Measurements from ENCODE around the gene PRKACB.

PRKACB gene

DNA sequence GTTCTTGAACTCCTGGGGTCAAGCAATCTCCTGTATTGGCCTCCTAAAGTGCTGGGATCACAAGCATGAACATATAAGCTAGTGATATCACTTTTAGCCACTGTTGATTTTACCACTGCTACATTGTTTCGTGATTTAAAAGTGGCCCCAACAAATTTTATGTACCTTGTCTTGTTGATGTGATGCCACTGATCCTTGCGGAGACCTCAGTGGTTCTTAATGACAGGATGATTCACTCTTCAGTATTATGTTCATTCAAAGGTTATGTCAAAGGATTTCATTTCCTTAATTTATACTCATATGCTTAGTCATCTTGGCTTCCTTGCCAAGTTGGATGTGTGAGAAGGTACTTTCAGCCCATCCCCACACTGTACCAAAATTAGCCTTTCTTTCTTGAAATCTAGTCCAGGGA lies 12.1 kb downstream of the PRKACB start:
- no peak for DNase-seq (ENCODE audit: low spot score)

DNA sequence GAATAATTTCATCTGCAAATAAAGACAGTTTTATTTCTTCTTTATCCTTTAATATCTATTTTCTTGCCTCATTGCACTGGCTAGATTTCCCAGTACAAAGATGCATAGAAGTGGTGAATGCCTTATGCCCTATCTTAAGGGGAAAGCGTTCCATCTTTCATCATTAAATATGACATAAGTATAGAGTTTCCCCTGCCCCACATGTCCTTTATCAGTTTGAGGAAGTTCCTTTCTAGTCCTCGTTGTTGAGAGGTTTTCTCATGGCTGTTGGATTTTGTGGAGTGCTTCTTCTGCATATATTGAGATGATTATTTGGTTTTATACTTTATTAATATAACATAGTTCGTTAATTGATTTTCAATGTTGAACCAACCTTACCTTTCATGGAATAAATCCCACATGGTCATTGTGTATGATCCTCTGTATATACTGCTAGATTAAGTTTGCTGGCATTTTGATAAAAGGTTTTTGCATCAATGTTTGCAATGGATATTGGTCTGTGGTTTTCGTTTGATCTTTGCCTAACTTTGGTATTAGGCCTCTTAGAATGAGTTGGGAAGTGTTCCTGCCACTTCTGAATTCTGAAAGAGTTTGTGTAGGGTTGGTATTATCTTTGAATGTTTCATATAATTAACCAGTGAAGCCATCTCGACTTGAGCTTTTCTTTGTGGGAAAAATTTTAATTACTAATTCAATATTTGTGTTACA lies 15.6 kb downstream of the PRKACB start:
- no peak for DNase-seq (ENCODE audit: low spot score)

DNA sequence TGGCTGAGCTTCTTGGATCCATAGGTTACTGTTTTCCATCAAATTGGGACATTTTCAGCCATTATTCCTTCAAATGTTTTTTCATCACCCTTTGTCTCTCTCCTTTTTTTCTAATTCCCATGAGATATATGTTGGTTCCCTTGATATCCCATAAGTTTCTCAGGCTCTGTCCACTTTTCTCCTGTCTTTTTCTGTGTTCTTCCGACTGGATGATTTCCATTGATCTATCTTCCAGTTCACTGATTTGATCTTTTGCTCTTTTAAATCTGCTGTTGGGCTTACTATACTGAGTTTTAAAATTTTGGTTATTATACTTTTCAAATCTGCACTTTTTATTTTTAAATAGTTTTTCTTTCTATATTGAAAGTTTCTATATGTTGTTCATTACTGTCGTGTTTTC lies 18.2 kb downstream of the PRKACB start:
- no peak for DNase-seq (ENCODE audit: low spot score)

DNA sequence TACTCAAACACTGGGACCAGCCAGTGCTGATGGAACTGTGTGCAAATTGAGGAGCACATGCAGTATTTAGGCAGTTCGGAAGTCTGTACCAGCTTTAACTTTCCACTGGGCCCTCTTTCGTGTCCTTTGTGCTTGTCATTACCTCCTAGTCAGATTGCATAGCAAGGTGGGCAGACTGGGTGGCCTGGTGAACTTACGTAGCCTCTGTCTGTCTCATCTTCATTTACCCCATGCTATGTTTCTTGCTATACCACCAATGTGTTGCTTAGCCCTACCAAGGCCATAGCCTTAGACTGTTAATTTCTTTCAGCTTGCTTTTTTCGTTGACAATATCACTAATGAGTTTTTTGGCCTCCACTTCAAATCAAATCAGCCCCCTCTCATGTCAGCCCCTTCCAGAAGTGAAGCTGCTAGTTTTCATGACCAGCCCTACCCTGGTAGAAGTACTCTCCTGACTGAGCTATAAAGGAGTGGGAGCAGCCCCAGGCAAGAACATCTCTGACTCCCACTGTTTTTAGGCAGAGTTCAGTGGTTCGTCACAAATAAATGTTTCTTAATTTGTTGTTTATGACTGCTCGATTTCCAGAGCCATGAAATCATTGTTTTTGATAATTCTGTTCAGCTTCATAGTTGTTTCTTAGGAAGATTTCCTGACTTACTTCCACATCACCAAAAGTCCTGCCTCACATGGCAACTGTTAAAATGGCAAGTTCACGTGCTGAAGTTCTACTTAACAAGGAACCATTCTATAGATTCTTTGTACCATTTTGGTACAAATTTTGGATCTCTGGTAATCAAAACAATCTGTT lies 19.3 kb downstream of the PRKACB start:
- no peak for DNase-seq (ENCODE audit: low spot score)

DNA sequence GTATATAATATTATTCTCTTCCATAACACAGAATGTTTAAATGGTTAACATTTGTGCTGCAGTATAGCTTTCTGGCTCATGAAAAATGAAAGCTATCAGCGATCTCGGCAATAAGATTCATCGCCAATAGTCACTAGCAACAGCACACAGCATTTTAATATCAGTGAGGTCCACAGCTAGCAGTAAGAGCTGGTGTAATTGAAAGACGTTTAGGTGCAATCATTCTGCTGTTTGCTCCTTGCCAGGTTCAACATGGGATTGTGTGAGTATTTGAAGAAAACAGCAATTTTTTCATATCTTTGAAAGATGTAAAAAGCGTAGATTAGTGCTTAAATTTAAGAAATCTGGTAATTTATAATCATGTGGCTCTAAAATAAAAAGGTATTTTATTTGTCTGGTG lies 20.1 kb downstream of the PRKACB start:
- no peak for DNase-seq (ENCODE audit: low spot score)

GRCh38 chr1:84164567-84165021 lies 20.5 kb downstream of the PRKACB start:
- DNase-seq (ENCODE audit: low spot score) = no peak

GRCh38 chr1:84165601-84166000 lies 21.5 kb downstream of the PRKACB start:
- no peak for DNase-seq (ENCODE audit: low spot score)

DNA sequence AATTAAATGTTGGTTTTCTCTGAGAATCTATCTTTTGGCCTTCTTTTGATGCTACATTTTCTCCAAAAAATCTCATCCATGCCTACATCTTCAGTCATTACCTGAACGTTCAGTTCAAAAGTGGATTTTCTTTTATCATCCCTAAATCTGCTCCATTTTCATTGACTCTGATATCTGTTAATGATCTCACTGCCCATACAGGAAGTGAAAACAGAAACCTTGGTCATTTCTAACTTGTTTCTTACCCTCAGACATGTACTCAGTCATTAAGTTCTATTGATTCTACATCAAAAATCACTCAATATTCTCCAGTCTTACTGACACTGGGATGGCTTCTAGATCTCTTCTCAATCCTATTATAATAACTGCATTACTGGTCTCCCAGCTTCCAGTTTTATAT lies 22.7 kb downstream of the PRKACB start:
- no peak for DNase-seq (ENCODE audit: low spot score)

GRCh38 chr1:84168783-84169182 lies 24.7 kb downstream of the PRKACB start:
- no peak for DNase-seq (ENCODE audit: low spot score)

- DNase-seq (ENCODE audit: low spot score) = no peak
These were observed 26.1 kb downstream of the PRKACB start for GRCh38 chr1:84170171-84170570.

GRCh38 chr1:84171481-84171880 lies 27.4 kb downstream of the PRKACB start:
- DNase-seq (ENCODE audit: low spot score) = no peak

- DNase-seq (ENCODE audit: low spot score) = no peak
These were observed 30.0 kb downstream of the PRKACB start for GRCh38 chr1:84174051-84174556.

- DNase-seq (ENCODE audit: low spot score) = no peak
These were observed 37.4 kb downstream of the PRKACB start for GRCh38 chr1:84181350-84182005.

- no peak for DNase-seq (ENCODE audit: low spot score)
These were observed 46.4 kb downstream of the PRKACB start for GRCh38 chr1:84190455-84190854.

DNA sequence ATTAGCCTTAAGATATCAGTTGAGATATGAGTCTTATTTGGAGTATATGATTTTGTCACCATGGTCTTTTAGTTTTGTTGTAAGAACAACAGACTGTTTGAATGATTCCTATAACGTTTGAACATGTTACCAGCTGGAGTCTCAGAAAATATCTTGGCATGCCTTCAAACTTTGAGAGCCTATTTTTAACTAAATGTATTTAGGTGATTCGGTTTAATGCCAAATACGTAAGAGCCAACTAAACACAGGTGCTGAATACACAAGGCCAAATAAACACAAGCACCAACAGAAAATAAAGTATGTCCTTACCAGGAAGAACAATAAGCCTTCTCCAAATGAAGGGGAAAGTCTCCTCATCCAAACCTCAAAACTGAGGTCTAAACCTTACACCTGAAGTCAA lies 48.6 kb downstream of the PRKACB start:
- DNase-seq (ENCODE audit: low spot score) = no peak

GRCh38 chr1:84198832-84199231 lies 54.8 kb downstream of the PRKACB start:
- DNase-seq (ENCODE audit: low spot score) = no peak

- DNase-seq (ENCODE audit: low spot score) = no peak
These were observed 55.2 kb downstream of the PRKACB start for GRCh38 chr1:84199257-84199656.

DNA sequence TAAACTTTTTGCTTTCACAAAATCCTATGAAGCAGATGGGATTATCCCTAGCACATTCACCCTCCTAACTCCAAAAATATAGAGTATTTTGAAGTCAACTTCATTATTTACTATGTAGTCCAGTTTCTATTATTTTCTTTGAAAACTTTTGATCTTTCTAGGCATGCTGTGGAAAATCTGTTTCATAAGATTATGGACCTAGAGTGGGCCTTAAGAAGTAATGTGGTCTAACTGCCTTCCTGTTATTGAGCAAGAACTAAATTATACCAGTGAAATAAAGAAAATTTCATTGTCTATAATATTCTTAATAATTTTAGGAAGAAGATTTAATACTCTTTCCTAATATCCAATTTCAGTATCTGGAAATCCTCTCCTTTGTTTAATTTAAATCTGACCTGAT lies 58.1 kb downstream of the PRKACB start:
- DNase-seq (ENCODE audit: low spot score) = no peak

GRCh38 chr1:84206375-84206774 lies 62.3 kb downstream of the PRKACB start:
- DNase-seq (ENCODE audit: low spot score) = no peak

- DNase-seq (ENCODE audit: low spot score) = no peak
These were observed 64.9 kb downstream of the PRKACB start for GRCh38 chr1:84208935-84209334.

GRCh38 chr1:84214115-84214956 lies 70.3 kb downstream of the PRKACB start:
- DNase-seq (ENCODE audit: low spot score) = no peak

- no peak for DNase-seq (ENCODE audit: low spot score)
These were observed 73.2 kb downstream of the PRKACB start for GRCh38 chr1:84217239-84217638.
